ENCODE measurements around the gene SMARCA5. TPM values are rescaled to one million over a fixed set of nuclear protein-coding genes. Genes with fewer than 3 reads are reported as not detected.

SMARCA5 gene
- total RNA-seq, 2 experiments from 2014 or later, result 64.2 to 64.4 TPM

DNA sequence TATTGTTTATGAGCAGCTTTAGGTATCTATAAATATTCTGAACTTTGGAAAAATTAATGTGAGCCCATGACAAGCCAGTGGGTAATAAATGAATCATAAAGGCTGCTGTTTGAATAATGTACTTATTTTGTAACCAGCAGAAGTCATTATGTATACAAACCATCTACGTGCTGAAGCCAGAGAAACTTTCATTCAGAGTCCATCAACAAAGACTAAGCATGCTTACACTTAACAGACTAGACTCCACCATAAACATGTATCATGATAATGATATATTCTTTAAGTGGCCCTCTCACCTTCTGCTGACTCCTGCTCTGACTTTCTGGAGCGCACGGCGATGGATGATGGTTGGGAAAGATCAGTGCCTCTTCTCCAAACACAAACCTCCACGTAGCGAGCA lies 72.0 kb downstream of the SMARCA5 start:
- no peaks in the 10 kb centered on the region for H3K27me3 Mint-ChIP-seq
- H3K27ac ChIP-seq (ENCODE audit: low read depth in 1 of 2, low read length in 2 of 2), result no peak overlapping the region
- H3K9me3 ChIP-seq (ENCODE audit: control insufficient read depth in 1 of 2, insufficient read depth in 1 of 2, low read length in 2 of 2), result peaks cover 9 to 19% of the 10 kb centered on the region in 2 experiments
- TF ChIP-seq, protein P1, sequence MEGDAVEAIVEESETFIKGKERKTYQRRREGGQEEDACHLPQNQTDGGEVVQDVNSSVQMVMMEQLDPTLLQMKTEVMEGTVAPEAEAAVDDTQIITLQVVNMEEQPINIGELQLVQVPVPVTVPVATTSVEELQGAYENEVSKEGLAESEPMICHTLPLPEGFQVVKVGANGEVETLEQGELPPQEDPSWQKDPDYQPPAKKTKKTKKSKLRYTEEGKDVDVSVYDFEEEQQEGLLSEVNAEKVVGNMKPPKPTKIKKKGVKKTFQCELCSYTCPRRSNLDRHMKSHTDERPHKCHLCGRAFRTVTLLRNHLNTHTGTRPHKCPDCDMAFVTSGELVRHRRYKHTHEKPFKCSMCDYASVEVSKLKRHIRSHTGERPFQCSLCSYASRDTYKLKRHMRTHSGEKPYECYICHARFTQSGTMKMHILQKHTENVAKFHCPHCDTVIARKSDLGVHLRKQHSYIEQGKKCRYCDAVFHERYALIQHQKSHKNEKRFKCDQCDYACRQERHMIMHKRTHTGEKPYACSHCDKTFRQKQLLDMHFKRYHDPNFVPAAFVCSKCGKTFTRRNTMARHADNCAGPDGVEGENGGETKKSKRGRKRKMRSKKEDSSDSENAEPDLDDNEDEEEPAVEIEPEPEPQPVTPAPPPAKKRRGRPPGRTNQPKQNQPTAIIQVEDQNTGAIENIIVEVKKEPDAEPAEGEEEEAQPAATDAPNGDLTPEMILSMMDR (IDR thresholded peaks at IDR 0.05), result no peak
- ATAC-seq (ENCODE audit: poor library complexity) (no peak), DNase-seq (no peak)
- H3K27ac Mint-ChIP-seq, result no peak overlapping the region
- no peaks in the 10 kb centered on the region for H3K36me3 ChIP-seq (ENCODE audit: insufficient read depth, low read length)
- no peaks in the 10 kb centered on the region for H3K4me1 Mint-ChIP-seq (ENCODE audit: low read depth)
- H3K9me3 Mint-ChIP-seq, result peaks cover 16% of the 10 kb centered on the region
- intact Hi-C loops (cut with DNase I, micrococcal nuclease), result no loop called here
- no peaks in the 10 kb centered on the region for H3K4me1 ChIP-seq (ENCODE audit: insufficient read depth, low read length)
- no peaks in the 10 kb centered on the region for H3K27me3 ChIP-seq (ENCODE audit: control insufficient read depth in 1 of 2, insufficient read depth in 2 of 2, low read length in 2 of 2)
- no peak overlapping the region for H3K4me3 Mint-ChIP-seq
- no peak overlapping the region for H3K4me3 ChIP-seq (ENCODE audit: low read length)
- CTCF ChIA-PET, result no interaction called here
- POLR2A ChIA-PET, result no interaction called here
- H3K36me3 Mint-ChIP-seq (ENCODE audit: low read depth), result no peaks in the 10 kb centered on the region

GRCh38 chr4:143586080-143586479 lies 72.6 kb downstream of the SMARCA5 start:
- no peaks in the 10 kb centered on the region for H3K36me3 ChIP-seq (ENCODE audit: insufficient read depth, low read length)
- Mint-ChIP-seq H3K9me3 (peaks cover 16% of the 10 kb centered on the region), H3K27me3 (no peaks in the 10 kb centered on the region), H3K4me1 (ENCODE audit: low read depth) (no peaks in the 10 kb centered on the region), H3K4me3 (no peak overlapping the region), H3K36me3 (ENCODE audit: low read depth) (no peaks in the 10 kb centered on the region), H3K27ac (no peak overlapping the region)
- no peak overlapping the region for H3K27ac ChIP-seq (ENCODE audit: low read depth in 1 of 2, low read length in 2 of 2)
- TF ChIP-seq, protein P1 (IDR thresholded peaks at IDR 0.05), result no peak
- no peak for ATAC-seq (ENCODE audit: poor library complexity)
- ChIA-PET CTCF (interaction anchor here (0.6 kb wide), 1 partner anchor 118 kb away, joined by 3 read pairs; no protein-coding TSS in a partner anchor), POLR2A (no interaction called here)
- intact Hi-C loops (cut with DNase I, micrococcal nuclease), result no loop called here
- no peak overlapping the region for H3K4me3 ChIP-seq (ENCODE audit: low read length)
- no peaks in the 10 kb centered on the region for H3K27me3 ChIP-seq (ENCODE audit: control insufficient read depth in 1 of 2, insufficient read depth in 2 of 2, low read length in 2 of 2)
- H3K9me3 ChIP-seq (ENCODE audit: control insufficient read depth in 1 of 2, insufficient read depth in 1 of 2, low read length in 2 of 2), result peaks cover 9 to 17% of the 10 kb centered on the region in 2 experiments
- H3K4me1 ChIP-seq (ENCODE audit: insufficient read depth, low read length), result no peaks in the 10 kb centered on the region
- DNase-seq, result no peak

GRCh38 chr4:143587703-143588102 lies 74.2 kb downstream of the SMARCA5 start:
- H3K4me1 Mint-ChIP-seq (ENCODE audit: low read depth), result no peaks in the 10 kb centered on the region
- no peak overlapping the region for H3K27ac Mint-ChIP-seq
- H3K27me3 Mint-ChIP-seq, result no peaks in the 10 kb centered on the region

More at GRCh38 chr4:143587703-143588102, 74.2 kb downstream of the SMARCA5 start:
- Histone ChIP-seq H3K27ac (ENCODE audit: low read depth in 1 of 2, low read length in 2 of 2) (no peak overlapping the region), H3K9me3 (ENCODE audit: control insufficient read depth in 1 of 2, insufficient read depth in 1 of 2, low read length in 2 of 2) (peaks cover 7 to 9% of the 10 kb centered on the region in 2 experiments), H3K27me3 (ENCODE audit: control insufficient read depth in 1 of 2, insufficient read depth in 2 of 2, low read length in 2 of 2) (no peaks in the 10 kb centered on the region), H3K4me1 (ENCODE audit: insufficient read depth, low read length) (no peaks in the 10 kb centered on the region), H3K4me3 (ENCODE audit: low read length) (no peak overlapping the region), H3K36me3 (ENCODE audit: insufficient read depth, low read length) (no peaks in the 10 kb centered on the region)
- DNase-seq, result no peak
- intact Hi-C loops (cut with DNase I, micrococcal nuclease), result no loop called here
- CTCF ChIA-PET, result no interaction called here
- TF ChIP-seq, protein P1 (IDR thresholded peaks at IDR 0.05), result no peak
- ATAC-seq (ENCODE audit: poor library complexity), result no peak
- Mint-ChIP-seq H3K36me3 (ENCODE audit: low read depth) (no peaks in the 10 kb centered on the region), H3K9me3 (peaks cover 16% of the 10 kb centered on the region), H3K4me3 (no peak overlapping the region)
- POLR2A ChIA-PET, result no interaction called here
